ENCODE data around the gene TAC4. TPM values are rescaled to one million over a fixed set of nuclear protein-coding genes. Genes with fewer than 3 reads are reported as not detected.

TAC4 gene
- total RNA-seq, 1 donor from 2014 or later, result not detected

GRCh38 chr17:49850772-49851386, 3.0 kb upstream of the TAC4 start:
- Mint-ChIP-seq H3K9me3 (ENCODE audit: unreplicated experiment) (no peaks in the 10 kb centered on the region), H3K4me1 (ENCODE audit: low read depth, unreplicated experiment) (peaks cover 2% of the 10 kb centered on the region), H3K27me3 (ENCODE audit: low read depth, unreplicated experiment) (peaks cover 43% of the 10 kb centered on the region), H3K36me3 (ENCODE audit: low read depth, unreplicated experiment) (peaks cover 5% of the 10 kb centered on the region), H3K27ac (ENCODE audit: unreplicated experiment) (peak overlapping the region; percentile 8), H3K4me3 (ENCODE audit: unreplicated experiment) (peak overlapping the region; percentile 77)
- no peak overlapping the region for H3K27ac ChIP-seq (ENCODE audit: low read depth, low read length)
- H3K4me1 ChIP-seq (ENCODE audit: insufficient read depth, low read length), result peaks cover 10% of the 10 kb centered on the region
- no peaks in the 10 kb centered on the region for H4K20me1 ChIP-seq (ENCODE audit: insufficient read depth, low read length)
- peak overlapping the region; percentile 71 for H3K9ac ChIP-seq (ENCODE audit: low read length)
- TF ChIP-seq EZH2 (IDR thresholded peaks at IDR 0.05; ENCODE audit: insufficient read depth, low read length), result no peak
- TF ChIP-seq CTCF (IDR thresholded peaks at IDR 0.05; ENCODE audit: insufficient read depth, low read depth, low read length), result no peak
- H3K27me3 ChIP-seq (ENCODE audit: insufficient read depth, low read length), result peaks cover 13% of the 10 kb centered on the region
- no peaks in the 10 kb centered on the region for H3K36me3 ChIP-seq (ENCODE audit: insufficient read depth, low read length)
- peak overlapping the region; percentile 93 for H3K4me2 ChIP-seq (ENCODE audit: low read length)
- FAIRE-seq (no peak), DNase-seq (ENCODE audit: low read depth) (no peak)
- H3K4me3 ChIP-seq (ENCODE audit: insufficient read depth, low read depth, low read length), result peak overlapping the region; percentile 66
- no peaks in the 10 kb centered on the region for H3K79me2 ChIP-seq (ENCODE audit: insufficient read depth, low read length)
- H3K9me3 ChIP-seq (ENCODE audit: insufficient read depth, low read depth, low read length), result no peaks in the 10 kb centered on the region
- H2AFZ ChIP-seq (ENCODE audit: low read depth, low read length), result peak overlapping the region; percentile 78

GRCh38 chr17:49850218-49850610, 2.3 kb upstream of the TAC4 start:
- H3K27ac Mint-ChIP-seq (ENCODE audit: unreplicated experiment), result peak overlapping the region; percentile 8
- peaks cover 37% of the 10 kb centered on the region for H3K27me3 Mint-ChIP-seq (ENCODE audit: low read depth, unreplicated experiment)
- no peaks in the 10 kb centered on the region for H3K36me3 ChIP-seq (ENCODE audit: insufficient read depth, low read length)
- H3K4me1 Mint-ChIP-seq (ENCODE audit: low read depth, unreplicated experiment), result peaks cover 4% of the 10 kb centered on the region
- H3K9ac ChIP-seq (ENCODE audit: low read length), result no peak overlapping the region
- H4K20me1 ChIP-seq (ENCODE audit: insufficient read depth, low read length), result no peaks in the 10 kb centered on the region
- TF ChIP-seq CTCF (IDR thresholded peaks at IDR 0.05; ENCODE audit: insufficient read depth, low read depth, low read length), result no peak
- no peak for TF ChIP-seq EZH2 (IDR thresholded peaks at IDR 0.05; ENCODE audit: insufficient read depth, low read length)
- H3K27me3 ChIP-seq (ENCODE audit: insufficient read depth, low read length), result peaks cover 13% of the 10 kb centered on the region
- no peaks in the 10 kb centered on the region for H3K79me2 ChIP-seq (ENCODE audit: insufficient read depth, low read length)
- H3K4me3 Mint-ChIP-seq (ENCODE audit: unreplicated experiment), result peak overlapping the region; percentile 77
- H3K4me3 ChIP-seq (ENCODE audit: insufficient read depth, low read depth, low read length), result no peak overlapping the region
- H3K4me1 ChIP-seq (ENCODE audit: insufficient read depth, low read length), result peaks cover 10% of the 10 kb centered on the region
- H3K9me3 ChIP-seq (ENCODE audit: insufficient read depth, low read depth, low read length), result no peaks in the 10 kb centered on the region
- FAIRE-seq (no peak), DNase-seq (ENCODE audit: low read depth) (no peak)
- peak overlapping the region; percentile 93 for H3K4me2 ChIP-seq (ENCODE audit: low read length)
- H2AFZ ChIP-seq (ENCODE audit: low read depth, low read length), result no peak overlapping the region
- no peaks in the 10 kb centered on the region for H3K9me3 Mint-ChIP-seq (ENCODE audit: unreplicated experiment)
- H3K27ac ChIP-seq (ENCODE audit: low read depth, low read length), result no peak overlapping the region
- peaks cover 6% of the 10 kb centered on the region for H3K36me3 Mint-ChIP-seq (ENCODE audit: low read depth, unreplicated experiment)

GRCh38 chr17:49848739-49849138, 870 bp upstream of the TAC4 start:
- Histone ChIP-seq H3K27ac (ENCODE audit: low read depth, low read length) (no peak overlapping the region), H3K79me2 (ENCODE audit: insufficient read depth, low read length) (no peaks in the 10 kb centered on the region), H3K27me3 (ENCODE audit: insufficient read depth, low read length) (peaks cover 3% of the 10 kb centered on the region), H3K4me2 (ENCODE audit: low read length) (no peak overlapping the region), H3K36me3 (ENCODE audit: insufficient read depth, low read length) (no peaks in the 10 kb centered on the region), H3K9ac (ENCODE audit: low read length) (no peak overlapping the region), H2AFZ (ENCODE audit: low read depth, low read length) (no peak overlapping the region), H3K4me3 (ENCODE audit: insufficient read depth, low read depth, low read length) (no peak overlapping the region), H3K9me3 (ENCODE audit: insufficient read depth, low read depth, low read length) (no peaks in the 10 kb centered on the region), H4K20me1 (ENCODE audit: insufficient read depth, low read length) (no peaks in the 10 kb centered on the region), H3K4me1 (ENCODE audit: insufficient read depth, low read length) (peaks cover 10% of the 10 kb centered on the region)
- Mint-ChIP-seq H3K4me3 (ENCODE audit: unreplicated experiment) (no peak overlapping the region), H3K4me1 (ENCODE audit: low read depth, unreplicated experiment) (peaks cover 4% of the 10 kb centered on the region), H3K27ac (ENCODE audit: unreplicated experiment) (no peak overlapping the region), H3K9me3 (ENCODE audit: unreplicated experiment) (no peaks in the 10 kb centered on the region), H3K36me3 (ENCODE audit: low read depth, unreplicated experiment) (peaks cover 8% of the 10 kb centered on the region), H3K27me3 (ENCODE audit: low read depth, unreplicated experiment) (peaks cover 22% of the 10 kb centered on the region)
- no peak for FAIRE-seq
- TF ChIP-seq EZH2 (IDR thresholded peaks at IDR 0.05; ENCODE audit: insufficient read depth, low read length) (no peak), CTCF (IDR thresholded peaks at IDR 0.05; ENCODE audit: insufficient read depth, low read depth, low read length) (no peak)
- no peak for DNase-seq (ENCODE audit: low read depth)
